Activated CD4-positive, alpha-beta T cell treated with anti-CD3 and anti-CD28 coated beads for 24 hours (primary cell): ENCODE measurements around the gene SOX30.
A peak's percentile ranks its signal among the peaks of the same experiment; 100 is the strongest.

ENCODE experiments used
- DNase-seq, 2 donors: peaks; one replicate each; pipeline ENCODE4 v3.0.0-alpha.2; 2020; ENCODE audit warnings: low read depth in 2 of 2

The SOX30 gene

DNA sequence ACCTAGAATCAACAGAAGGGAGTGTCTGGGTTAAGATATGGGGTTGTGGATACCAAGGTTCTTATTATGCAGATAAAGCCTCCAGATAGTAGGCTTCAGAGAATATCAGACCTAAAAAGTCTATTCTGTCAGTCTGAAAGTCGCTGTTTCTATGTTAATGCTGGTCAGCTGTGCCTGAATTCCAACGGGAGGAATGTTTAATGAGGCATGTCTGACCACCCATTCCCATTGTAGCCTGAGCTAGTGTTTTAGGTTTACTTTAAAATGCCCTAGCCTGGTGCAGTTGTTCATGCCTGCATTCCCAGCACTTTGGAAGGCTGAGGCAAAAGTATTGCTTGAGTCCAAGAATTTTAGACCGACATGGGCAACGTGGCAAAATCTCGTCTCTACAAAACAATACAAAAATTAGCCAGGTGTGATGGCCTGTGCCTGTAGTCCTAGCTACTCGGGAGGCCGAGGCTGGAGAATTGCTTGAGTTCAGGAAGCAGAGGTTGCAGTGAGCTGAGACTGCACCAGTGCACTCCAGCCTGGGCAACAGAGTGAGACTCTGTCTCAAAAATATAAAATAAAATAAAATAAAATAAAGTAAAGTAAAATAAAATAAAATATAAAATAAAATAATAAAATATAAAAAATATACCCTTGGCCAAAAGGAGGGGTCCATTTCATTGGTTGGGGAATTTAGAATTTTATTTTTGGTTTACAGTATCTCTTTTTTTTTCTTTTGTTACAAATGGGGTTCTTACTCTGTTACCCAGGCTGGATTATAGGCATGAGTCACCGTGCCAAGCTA, 7.8 kb upstream of the SOX30 start:
- no peak for DNase-seq

DNA sequence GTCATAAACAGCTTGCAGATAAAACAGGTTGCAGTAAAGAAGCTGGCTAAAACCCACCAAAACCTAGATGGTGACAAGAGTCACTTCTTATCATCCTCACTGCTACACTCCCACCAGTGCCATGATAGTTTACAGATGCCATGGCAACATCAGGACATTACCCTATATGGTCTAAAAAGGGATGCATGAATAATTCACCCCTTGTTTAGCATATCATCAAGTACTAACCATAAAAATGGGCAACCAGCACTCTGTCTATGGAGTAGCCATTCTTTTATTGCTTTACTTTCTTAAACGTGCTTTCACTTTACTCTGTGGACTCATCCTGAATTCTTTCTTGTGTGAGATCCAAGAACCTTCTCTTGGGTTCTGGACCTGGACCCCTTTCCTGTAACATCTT, 6.7 kb upstream of the SOX30 start:
- no peak for DNase-seq

DNA sequence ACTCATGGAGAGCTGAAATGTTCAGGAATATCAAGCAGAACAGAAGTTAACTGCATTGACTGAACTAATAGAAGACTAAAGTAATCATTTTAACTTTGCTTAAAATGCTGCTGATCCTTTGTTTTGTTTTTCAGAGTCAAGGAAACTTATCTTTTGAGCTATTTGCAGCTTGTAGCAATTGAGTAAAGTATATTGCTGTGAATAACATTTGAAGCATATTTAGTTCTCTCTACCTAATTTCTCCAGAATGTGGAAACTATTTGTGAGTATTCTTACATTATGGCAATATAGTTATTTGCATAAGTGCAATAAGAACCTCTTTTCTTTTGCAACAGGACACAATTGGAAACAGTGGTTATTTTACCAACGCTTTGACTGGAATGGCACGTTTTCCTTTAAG, 5.3 kb upstream of the SOX30 start:
- DNase-seq = no peak

DNA sequence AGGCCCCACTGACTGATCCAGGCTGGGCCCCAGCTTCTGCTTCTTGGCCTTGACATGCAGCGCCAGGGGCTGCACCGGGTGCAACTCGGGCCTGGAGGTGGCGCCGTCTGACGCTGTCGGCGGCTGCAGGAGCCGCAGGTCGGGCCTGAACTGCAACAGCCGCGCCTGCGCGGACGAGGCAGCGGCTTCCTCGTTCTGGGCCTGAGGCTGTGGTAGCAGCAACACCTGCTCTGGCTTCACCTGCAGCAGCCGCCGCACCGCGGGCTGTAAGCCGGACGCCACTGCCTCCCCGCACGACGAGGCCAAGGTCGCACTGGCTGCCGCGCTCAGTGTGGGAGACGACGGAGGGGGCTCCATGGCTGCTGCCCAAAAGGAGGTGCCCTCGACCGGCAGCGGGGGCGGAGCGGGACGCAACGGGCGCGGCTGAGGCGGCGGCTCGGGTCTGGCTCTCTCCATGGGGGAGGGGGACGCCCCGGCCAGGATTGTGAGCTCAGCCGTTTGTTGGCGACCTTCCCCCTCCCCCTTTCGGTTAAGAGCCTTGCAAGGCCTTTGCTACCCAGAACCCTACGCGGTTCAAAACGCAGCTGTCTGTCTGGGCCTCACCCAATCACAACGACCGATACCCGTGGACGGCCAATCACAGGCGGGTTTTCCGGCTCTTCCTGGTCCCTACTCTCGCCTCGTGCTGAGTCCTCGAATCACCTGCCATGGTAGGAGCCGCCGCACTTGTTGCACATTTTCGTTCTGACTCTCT, 438 bp downstream of the SOX30 start:
- peak; percentile 67 to 69 for DNase-seq

DNA sequence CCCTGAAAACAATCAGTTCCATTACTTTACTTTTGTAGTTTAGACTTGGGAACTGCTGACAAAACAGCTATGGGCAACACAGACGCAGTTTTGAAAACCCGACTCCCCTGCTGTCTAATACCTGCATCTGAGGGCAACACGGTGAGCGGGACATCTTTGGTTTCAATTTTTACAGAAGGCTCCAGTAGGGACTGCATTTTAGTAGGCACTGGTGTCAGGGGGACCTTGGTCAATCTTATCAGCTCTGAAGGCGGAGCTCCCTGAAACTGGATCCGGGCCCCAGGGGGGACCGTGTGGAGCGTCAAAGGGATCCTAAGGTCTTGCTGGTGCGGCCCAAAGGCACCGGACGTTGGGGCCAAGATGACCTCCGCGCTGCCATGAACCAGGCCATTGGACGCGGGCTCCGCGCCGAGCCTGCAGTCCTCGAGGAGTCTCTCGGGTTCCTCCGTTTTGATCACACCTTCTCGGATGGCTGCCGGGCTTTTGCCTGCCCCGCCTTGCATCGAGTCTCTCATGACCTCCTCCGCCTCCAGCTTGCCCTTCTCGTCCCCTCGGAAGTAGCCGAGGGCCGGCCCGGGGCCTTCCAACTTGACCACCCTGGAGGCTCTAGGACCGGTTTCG, 1.1 kb downstream of the SOX30 start:
- DNase-seq = no peak

DNA sequence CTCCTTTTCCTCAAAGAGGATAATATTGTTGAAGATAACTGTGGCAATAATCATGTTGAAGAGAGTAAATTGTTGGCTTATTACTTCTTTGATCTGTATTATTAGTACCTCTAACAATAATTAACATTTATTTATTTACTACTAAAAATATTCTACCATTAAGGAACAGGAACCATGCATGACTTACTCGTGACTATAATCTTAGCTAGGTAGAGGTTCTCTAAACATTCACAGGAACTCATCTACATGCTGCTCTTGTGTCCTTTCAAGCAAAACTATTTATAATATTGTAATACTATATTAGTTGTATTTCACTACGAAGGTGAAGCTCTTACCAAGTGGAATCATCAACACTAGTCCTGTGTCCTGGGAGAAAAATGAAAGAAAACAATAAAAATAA, 3.1 kb downstream of the SOX30 start:
- DNase-seq = no peak

DNA sequence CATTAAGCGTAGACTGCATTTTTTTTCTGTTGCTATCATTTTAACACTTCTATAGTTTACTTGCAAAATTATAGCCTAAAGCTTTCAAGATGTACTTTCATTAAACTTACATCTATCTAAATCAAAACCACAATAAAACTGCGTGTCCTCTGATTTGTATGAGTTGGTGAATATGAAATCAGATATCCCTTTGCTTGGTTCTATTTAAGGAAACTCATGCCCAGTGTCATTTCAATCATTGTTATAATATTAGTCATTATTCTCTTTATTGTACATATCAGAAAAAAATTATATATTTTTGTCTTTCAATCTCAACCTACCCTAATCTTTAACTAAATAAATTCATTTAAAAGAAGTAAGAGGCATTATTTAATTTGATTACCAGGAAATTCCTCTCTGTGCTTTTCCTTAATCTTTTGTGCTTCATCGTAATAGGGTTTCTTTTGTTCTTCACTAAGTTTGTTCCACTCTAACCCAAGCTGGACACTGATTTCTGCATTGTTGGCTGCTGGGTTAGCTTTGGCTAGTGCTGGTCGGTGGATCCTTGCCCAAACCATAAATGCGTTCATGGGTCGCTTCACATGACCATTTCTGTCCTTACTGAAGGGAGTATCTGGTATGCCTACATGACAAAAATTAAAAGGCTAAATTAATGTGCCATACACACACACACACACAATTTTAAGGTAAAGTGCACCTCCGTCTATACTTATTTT, 3.8 kb downstream of the SOX30 start:
- DNase-seq = no peak

DNA sequence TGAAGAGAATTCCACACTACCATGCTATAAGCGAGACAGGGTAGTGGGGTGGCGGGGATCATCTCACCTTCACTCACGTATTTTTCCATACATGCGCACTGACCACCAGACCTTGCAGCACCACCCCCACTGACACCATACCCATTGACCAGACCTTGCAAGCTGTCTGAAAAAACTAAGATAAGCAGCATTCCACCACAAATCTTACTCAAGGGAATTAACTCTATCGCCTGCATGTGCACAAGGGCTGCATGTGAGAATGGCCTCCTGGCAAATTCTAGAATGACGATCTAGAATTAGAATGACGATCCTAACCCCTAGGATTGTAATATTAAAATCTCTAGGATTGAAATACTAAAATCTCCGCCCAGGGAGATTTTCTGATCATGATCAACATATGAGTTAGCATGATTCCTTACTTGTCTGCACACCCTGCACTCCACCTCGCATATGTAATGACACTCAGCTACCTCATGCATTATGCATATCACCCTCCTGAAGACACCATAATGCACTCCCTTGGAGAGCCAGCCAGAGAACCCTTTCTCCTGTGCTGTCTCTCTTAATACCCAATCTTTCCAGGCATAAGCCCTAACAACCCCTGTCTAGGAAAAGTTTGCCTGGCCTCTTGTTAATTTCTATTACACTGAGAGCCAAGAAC, 11.7 kb downstream of the SOX30 start:
- DNase-seq = no peak

DNA sequence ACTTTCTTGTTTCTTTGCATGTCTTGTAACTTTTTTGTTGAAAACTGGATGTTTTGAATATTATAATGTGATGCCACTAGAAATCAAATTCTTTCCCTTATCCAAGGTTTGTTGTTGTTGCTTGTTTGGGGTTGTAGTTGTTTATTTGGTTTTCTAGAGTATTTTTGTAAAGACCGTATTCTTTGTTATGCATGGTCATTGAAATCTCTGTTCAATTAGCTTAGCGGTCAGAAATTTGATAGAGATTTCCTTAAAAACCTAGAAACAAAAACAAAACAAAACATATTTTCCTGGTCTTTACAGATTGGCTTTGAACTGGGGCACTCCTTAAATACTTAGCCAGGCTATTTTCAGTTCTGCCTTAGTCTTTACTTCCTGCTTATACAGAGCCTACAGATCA, 21.9 kb downstream of the SOX30 start:
- DNase-seq = no peak

DNA sequence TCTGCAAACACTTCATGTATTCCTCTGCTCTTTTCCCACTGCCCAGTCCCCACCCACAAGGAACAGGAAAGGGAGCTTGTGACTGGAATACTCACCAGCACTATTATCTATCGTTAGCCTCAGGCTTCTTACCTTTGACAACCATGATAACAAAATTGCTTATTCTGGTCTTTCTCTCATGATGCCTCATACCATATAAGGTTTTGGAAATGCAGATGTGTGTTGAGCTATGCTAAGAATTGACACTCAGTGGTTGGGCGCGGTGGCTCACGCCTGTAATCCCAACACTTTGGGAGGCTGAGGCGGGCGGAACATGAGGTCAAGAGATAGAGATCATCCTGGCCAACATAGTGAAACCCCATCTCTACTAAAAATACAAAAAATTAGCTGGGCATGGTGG, 25.4 kb downstream of the SOX30 start:
- no peak for DNase-seq

DNA sequence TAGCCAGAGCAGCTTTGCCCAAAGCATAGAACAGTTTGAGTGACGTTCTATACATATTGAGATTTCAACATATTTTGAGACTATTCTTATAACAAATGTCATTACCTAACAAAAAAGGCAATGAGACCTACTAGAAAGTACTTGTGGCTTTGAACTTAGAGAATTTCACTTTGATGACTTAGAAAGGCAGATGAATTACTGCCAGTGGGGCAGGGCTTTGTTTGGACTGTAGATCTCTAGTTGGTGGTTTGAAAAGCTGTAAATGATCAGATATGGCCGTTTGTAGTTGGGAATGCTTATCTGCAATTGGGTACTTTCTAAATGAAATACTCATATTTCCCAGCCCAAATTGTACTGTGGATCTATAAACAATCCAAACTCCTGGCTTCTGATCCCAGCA, 28.1 kb downstream of the SOX30 start:
- DNase-seq = no peak

DNA sequence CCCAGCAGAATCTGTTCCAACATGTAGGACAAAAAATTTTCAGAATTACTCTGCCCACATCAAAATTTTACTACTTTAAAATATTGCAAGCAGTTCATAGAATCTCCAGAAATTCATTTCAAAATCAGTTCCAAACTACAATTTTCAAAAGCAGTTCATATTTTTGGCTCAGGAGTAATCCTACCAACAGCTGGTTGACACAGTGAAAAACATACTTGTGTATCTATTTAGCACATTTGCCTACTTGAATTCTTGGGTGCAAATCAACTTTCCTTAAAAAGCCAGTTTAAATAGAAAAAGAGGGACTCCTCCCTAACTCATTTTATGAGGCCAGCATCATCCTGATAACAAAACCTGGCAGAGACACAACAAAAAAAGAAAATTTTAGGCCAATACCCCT, 31.5 kb downstream of the SOX30 start:
- DNase-seq = no peak

DNA sequence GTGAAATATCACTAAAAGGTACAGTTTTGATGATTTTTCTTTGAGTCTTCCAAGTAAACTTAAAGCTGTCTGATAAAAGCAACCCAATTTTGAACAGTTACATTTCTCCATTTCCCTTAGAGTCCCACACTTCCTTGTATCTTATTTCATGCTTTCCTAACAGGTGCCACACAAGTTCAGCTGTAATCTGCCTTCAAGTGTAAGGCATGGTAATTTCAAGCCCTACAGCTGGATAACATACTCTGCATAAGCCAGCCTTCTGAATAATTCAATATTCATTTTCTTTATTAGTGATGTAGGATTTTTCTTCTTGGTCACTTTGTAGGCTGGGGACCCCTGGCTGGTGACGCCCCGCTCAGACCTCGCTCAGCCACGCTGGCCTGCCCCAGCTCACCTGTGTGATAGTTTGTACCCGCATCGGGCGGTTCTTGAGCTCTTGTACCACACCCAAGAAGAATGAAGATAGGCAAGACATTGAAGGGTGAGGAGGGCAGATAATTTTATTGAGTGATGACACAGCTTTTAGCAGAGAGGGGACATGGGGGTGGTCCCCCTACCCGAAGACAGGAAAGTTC, 34.0 kb downstream of the SOX30 start:
- DNase-seq = no peak

DNA sequence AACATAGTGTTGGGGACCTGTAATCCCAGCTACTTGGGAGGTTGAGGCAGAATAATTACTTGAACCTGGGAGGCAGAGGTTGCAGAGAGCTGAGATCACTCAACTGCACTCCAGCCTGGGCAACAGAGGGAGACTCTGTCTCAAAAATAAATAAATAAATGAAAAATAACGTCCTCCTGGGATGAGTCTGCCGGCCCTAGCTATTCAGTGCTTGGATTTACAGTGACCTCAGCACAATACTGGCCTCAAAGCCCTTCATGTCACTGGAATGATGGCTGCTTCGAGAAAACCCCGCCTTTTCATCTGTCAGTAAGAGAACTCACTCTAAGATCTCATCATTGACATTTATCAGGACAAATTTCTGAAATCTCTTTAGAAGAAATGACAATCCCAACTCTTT, 35.5 kb downstream of the SOX30 start:
- DNase-seq = no peak

DNA sequence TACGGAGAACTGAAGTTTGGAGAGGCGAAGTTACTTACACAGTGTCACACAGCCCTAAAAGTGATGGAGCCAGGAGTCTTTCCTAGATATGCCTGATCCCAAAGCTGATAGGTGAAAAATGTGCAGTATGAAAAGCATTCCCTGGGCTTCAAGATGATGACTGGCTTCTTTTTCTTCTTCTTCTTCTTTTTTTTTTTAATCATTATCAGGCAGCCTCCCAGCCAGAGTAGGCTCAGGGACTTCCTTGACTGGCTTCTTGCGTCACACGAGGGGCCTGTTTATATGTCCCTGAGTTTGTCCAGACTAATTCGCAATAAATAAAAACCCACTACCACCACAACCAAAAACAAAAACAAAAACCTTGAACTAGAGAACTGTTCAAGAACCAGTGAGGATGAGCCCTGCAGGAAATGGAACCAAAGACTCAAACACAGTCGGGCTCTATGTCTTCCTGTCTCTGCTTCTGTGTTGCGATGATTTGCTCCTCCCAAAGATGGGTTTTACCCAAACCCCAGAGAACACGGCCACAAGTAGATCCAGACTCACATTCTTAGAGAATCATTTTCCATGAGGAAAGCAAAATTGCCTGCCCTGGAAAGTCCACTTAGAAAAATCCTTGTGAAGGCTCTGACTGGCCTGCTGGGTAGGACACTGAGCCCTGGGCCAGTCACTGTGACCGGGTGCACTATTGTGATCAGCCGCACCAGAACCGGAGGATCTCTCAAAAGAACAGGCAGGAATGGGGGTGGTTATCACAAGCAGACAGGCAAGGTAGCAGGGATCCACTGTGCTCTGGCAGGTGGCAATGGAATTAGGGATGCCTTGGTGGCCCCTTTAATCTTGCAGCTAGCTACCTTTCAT, 38.6 kb downstream of the SOX30 start:
- DNase-seq = no peak

DNA sequence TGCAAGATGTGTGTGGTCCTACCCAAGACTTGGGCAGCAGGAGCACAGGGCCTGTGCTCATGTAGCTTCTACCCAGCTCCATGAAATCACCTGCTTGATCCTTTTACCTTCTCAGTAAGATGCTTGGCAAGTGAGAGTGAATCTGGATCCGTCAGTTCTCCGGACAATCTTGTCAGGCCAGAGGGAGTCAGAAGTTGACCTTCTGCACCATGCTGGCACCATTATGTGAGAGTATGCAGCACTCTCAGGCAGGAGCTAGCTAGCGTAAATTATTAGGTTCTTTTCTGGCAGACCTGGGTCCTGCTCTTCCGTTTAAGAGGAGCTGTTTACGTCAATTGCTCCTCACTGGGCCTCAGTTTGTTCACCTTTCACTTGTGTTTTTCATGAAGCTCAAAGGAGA, 39.7 kb downstream of the SOX30 start:
- DNase-seq = no peak

DNA sequence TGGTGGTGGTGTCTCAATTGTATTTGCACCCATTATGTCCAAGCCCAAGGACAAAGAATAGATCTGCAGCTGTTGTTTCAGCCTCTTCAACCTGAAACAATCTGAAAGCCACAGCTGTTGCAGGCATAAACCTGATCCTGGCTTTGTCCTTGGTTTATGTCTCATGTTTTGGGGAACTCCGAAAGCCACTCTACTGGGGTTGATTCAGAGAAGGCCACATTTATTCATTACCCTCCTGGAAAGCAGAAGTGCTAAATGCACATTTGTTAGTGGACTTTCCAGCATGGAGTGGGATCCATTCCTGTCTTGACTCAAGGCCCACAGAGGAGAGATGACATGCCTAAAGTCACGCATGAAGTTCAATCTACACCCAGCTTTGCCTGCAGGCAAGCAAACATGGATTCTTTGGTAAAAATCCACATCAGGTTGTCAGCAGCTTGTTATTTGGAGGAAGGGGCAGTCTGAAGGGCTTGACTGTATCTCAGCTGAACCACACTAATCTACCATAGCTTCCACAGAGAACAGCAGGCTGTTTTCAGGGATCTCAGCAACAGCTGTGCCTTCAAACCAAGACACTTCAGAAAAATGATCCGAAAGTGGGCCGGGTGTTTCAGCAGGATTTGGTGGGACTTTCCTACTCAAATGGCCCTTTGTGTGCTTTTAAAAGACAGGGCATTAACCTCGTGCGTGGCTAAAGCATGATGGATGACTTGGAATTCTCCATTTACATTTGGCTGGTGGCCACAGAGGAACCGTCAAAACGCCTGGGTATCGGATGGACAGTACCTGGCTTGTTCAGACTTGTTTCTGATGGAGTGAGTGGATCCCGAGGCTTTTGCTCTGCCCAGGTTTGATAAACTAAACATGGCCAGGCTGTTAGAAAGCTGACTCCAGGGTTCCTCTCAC, 40.4 kb downstream of the SOX30 start:
- no peak for DNase-seq

DNA sequence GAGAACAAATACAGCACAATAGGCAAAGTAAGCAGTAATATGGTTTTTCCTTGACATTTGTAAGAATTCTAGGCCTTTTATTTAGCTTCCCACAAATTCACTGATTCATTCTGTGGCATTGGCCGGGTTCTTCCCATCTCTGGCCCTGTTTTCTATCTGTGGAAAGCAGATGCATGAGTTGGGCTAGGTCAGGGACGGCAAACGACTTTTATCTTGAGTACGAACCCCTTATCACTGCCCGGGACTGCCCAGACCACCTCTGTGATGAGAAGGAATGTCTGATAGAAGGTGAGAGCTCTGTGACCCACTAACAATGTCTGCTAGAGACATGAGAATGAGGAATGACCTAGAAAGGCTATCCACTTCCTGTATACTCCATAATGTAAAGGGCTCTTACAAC, 41.2 kb downstream of the SOX30 start:
- no peak for DNase-seq

DNA sequence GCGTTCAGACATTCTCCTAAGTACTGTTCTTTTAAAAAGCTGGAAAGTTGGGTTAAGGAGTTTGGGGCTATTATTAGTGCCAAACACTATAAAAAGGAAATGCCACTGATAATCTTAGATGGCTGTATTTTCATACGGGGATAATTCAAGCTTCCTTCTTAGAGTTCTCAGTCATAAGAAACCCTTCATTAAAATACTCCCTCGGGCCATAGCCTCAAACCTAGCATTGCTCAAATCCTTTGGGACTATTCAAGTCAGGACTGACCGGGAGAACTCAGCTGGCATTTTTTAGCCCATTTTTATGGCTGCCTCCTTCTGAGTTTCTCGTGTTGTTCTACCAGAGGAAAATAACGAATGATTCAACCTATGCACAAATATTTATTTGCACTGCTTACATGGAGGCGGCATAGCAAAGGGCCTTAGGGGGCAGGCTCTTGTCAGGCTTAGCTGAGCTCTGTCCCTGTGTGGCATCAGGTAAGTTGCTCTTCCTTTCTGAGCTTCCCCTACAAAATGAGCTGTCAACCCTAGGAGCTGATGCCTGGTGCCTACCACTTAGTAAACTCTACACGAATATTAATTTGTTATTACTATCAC, 43.2 kb downstream of the SOX30 start:
- no peak for DNase-seq
